ENCODE data around the gene PSMB4.

GRCh38 chr1:151361883-151362282 lies 37.5 kb upstream of the PSMB4 start:
- TF ChIP-seq CTCF (IDR thresholded peaks at IDR 0.05) = no peak
- no peak for TF ChIP-seq POLR2AphosphoS5 (IDR thresholded peaks at IDR 0.05)

All from sigmoid colon (tissue), 4 donors.